ENCODE results near the gene KCMF1. TPM values are rescaled to one million over a fixed set of nuclear protein-coding genes. Genes with fewer than 3 reads are reported as not detected.

KCMF1 gene
- total and polyA plus RNA-seq, 2 of the 13 experiments (the other 11 are each of a cell fraction or from before 2014, with no cell fraction given) = 62.1 to 116 TPM

DNA sequence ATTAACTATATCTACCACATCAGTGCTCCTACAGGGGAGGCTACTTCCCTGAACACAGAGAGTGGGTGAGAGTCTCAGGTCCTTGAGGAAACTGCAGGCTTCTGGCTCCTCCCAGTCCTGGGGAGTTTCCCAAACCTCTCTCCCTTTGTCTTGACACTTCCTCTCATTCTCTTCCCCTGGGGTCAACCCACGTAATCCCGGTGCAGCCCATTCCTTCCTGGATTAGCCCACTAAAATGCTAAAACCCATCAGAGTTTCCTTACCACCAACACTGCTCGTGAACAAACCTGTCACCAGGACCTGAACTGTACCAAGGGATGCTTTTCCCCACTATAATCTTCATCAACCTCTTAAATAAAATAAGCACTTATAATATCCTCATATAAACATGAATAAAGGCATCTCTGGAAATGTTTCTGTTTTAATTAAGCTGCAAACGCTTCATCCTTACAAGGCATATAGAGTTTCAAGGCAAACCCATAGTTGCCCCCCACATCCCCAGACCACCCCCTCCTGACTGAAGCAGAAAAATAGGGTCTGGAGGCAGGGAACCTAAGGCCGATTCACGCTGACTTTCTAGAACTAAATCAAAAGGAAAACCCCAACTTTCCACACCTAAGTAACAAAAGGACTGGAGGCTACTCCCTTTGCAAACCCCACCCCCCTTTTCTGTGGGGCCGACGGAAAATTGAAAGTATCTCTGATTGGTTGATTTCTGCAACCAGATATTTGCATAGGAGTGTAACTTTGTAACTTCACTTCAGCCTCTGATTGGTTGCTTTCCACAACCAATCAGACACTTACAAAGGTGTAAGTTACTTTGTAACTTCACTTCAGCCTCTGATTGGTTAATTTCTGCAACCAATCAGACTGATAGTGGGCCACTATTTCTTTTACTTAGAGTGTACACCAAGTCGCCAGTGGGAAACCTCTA lies 46.5 kb upstream of the KCMF1 start (continued):
- TF ChIP-seq, protein P1, sequence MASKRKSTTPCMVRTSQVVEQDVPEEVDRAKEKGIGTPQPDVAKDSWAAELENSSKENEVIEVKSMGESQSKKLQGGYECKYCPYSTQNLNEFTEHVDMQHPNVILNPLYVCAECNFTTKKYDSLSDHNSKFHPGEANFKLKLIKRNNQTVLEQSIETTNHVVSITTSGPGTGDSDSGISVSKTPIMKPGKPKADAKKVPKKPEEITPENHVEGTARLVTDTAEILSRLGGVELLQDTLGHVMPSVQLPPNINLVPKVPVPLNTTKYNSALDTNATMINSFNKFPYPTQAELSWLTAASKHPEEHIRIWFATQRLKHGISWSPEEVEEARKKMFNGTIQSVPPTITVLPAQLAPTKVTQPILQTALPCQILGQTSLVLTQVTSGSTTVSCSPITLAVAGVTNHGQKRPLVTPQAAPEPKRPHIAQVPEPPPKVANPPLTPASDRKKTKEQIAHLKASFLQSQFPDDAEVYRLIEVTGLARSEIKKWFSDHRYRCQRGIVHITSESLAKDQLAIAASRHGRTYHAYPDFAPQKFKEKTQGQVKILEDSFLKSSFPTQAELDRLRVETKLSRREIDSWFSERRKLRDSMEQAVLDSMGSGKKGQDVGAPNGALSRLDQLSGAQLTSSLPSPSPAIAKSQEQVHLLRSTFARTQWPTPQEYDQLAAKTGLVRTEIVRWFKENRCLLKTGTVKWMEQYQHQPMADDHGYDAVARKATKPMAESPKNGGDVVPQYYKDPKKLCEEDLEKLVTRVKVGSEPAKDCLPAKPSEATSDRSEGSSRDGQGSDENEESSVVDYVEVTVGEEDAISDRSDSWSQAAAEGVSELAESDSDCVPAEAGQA (IDR thresholded peaks at IDR 0.05; ENCODE audit: low read depth) = no peak
- TF ChIP-seq, protein P1 (CRISPR knock-in tag; IDR thresholded peaks at IDR 0.05; ENCODE audit: borderline replicate concordance) = no peak
- TF ChIP-seq HNF4G (IDR thresholded peaks at IDR 0.05; ENCODE audit: borderline replicate concordance, low read depth, low read length) (no peak), HNF4G (CRISPR knock-in tag; IDR thresholded peaks at IDR 0.05; ENCODE audit: borderline replicate concordance, low read depth) (no peak), ZNF556 (CRISPR knock-in tag; IDR thresholded peaks at IDR 0.05; ENCODE audit: borderline replicate concordance) (no peak), ZFP36L1 (CRISPR knock-in tag; IDR thresholded peaks at IDR 0.05) (0 out of 2 replicates have a peak, but pooled peaks have one; percentile 34), ZNF441 (CRISPR knock-in tag; IDR thresholded peaks at IDR 0.05; ENCODE audit: borderline replicate concordance) (no peak), HOXA3 (CRISPR knock-in tag; IDR thresholded peaks at IDR 0.05) (no peak), MED1 (CRISPR knock-in tag; IDR thresholded peaks at IDR 0.05) (0 out of 2 replicates have a peak, but pooled peaks have one; percentile 8), PHF20 (CRISPR knock-in tag; IDR thresholded peaks at IDR 0.05) (no peak), ZNF274 (CRISPR knock-in tag; IDR thresholded peaks at IDR 0.05) (no peak), HNRNPUL1 (IDR thresholded peaks at IDR 0.05; ENCODE audit: low read depth, low read length) (no peak), ELF3 (CRISPR knock-in tag; IDR thresholded peaks at IDR 0.05) (0 out of 2 replicates have a peak, but pooled peaks have one; percentile 8), POGZ (CRISPR knock-in tag; IDR thresholded peaks at IDR 0.05) (0 out of 2 replicates have a peak, but pooled peaks have one; percentile 43), GPN1 (CRISPR knock-in tag; IDR thresholded peaks at IDR 0.05; ENCODE audit: borderline replicate concordance) (no peak), IRX3 (CRISPR knock-in tag; IDR thresholded peaks at IDR 0.05; ENCODE audit: borderline replicate concordance, low read depth) (no peak), ZNF850 (CRISPR knock-in tag; conservative IDR thresholded peaks at IDR 0.05) (no peak), KAT7 (CRISPR knock-in tag; IDR thresholded peaks at IDR 0.05; ENCODE audit: borderline replicate concordance) (no peak)
- TF ChIP-seq, protein P2, sequence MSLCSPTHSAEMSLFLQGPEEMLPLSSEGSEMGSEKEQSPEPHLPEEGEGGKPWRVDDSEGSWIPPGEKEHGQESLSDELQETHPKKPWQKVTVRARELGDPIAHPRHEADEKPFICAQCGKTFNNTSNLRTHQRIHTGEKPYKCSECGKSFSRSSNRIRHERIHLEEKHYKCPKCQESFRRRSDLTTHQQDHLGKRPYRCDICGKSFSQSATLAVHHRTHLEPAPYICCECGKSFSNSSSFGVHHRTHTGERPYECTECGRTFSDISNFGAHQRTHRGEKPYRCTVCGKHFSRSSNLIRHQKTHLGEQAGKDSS (CRISPR knock-in tag; IDR thresholded peaks at IDR 0.05; ENCODE audit: borderline replicate concordance, low read depth) = no peak
- TF ChIP-seq, protein P3, sequence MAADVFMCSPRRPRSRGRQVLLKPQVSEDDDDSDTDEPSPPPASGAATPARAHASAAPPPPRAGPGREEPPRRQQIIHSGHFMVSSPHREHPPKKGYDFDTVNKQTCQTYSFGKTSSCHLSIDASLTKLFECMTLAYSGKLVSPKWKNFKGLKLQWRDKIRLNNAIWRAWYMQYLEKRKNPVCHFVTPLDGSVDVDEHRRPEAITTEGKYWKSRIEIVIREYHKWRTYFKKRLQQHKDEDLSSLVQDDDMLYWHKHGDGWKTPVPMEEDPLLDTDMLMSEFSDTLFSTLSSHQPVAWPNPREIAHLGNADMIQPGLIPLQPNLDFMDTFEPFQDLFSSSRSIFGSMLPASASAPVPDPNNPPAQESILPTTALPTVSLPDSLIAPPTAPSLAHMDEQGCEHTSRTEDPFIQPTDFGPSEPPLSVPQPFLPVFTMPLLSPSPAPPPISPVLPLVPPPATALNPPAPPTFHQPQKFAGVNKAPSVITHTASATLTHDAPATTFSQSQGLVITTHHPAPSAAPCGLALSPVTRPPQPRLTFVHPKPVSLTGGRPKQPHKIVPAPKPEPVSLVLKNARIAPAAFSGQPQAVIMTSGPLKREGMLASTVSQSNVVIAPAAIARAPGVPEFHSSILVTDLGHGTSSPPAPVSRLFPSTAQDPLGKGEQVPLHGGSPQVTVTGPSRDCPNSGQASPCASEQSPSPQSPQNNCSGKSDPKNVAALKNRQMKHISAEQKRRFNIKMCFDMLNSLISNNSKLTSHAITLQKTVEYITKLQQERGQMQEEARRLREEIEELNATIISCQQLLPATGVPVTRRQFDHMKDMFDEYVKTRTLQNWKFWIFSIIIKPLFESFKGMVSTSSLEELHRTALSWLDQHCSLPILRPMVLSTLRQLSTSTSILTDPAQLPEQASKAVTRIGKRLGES (CRISPR knock-in tag; IDR thresholded peaks at IDR 0.05; ENCODE audit: borderline replicate concordance) = no peak
